Measurements from ENCODE around the gene GSTM5. TPM values are rescaled to one million over a fixed set of nuclear protein-coding genes. Genes with fewer than 3 reads are reported as not detected.

Gene GSTM5
- total and polyA plus RNA-seq, 2 of the 8 experiments (the other 6 are each of a cell fraction or from before 2014, with no cell fraction given), result 0.24 to 0.89 TPM

DNA sequence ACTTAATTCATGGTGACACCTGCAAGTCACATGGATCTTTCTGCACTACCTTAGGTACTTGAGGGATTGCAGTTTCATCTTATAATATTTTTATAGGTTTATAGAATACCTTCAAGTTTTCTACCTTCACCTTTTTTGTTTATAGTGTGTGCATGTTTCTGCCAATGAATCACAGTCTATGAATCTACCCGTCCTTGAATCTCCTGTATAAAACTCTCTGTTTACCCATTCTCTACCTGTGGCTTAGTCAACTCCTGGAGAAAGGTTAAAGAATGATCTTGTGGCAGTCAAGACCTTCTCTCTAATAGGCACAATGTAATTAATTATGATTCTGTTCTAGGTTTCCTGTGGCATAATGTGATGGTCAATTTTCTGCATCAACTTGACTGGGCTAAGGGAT, 47.4 kb upstream of the GSTM5 start:
- H3K36me3 ChIP-seq (ENCODE audit: control insufficient read depth in 2 of 4, insufficient read depth in 4 of 4, low read length in 3 of 4), result no peaks in the 10 kb centered on the region
- no peaks in the 10 kb centered on the region for H4K20me1 ChIP-seq (replicated peaks in 1 of 2; ENCODE audit: control insufficient read depth in 1 of 2, insufficient read depth in 2 of 2, low read length in 2 of 2)
- ChIA-PET CTCF (ENCODE audit: partially characterized antibody) (no interaction called here), POLR2A (ENCODE audit: partially characterized antibody) (no interaction called here)
- H2AK5ac ChIP-seq (ENCODE audit: low read depth, low read length), result no peak overlapping the region
- H2BK15ac ChIP-seq (ENCODE audit: low read length), result no peak overlapping the region
- no peak overlapping the region for H3K56ac ChIP-seq (replicated peaks; ENCODE audit: insufficient read length, low read depth, low read length)
- H3K18ac ChIP-seq (ENCODE audit: extremely low read depth, low read length), result no peak overlapping the region
- H3K4me1 ChIP-seq (replicated peaks in 1 of 4; ENCODE audit: control insufficient read depth in 3 of 4, insufficient read depth in 4 of 4, low read length in 3 of 4), result peaks cover 0 to 6% (median 5%) of the 10 kb centered on the region in 4 experiments; a peak in 5 of 7 replicates
- H3K79me1 ChIP-seq (ENCODE audit: low read depth, low read length), result no peaks in the 10 kb centered on the region
- H3K27me3 ChIP-seq (replicated peaks in 1 of 4; ENCODE audit: control insufficient read depth in 3 of 4, extremely low read depth in 1 of 4, insufficient read depth in 3 of 4, low read length in 3 of 4), result no peaks in the 10 kb centered on the region
- no peak overlapping the region for H2BK5ac ChIP-seq (ENCODE audit: low read depth, low read length)
- FAIRE-seq (no peak), DNase-seq (ENCODE audit: low read depth in 1 of 2, low spot score in 2 of 2) (no peak)
- H2BK120ac ChIP-seq (replicated peaks; ENCODE audit: low read depth, low read length), result no peak overlapping the region
- H3K27ac ChIP-seq (ENCODE audit: low read depth, low read length), result no peak overlapping the region
- H3K9ac ChIP-seq (replicated peaks in 1 of 4; ENCODE audit: extremely low read depth in 1 of 4, low read depth in 3 of 4, low read length in 3 of 4), result no peak overlapping the region
- H4K8ac ChIP-seq (ENCODE audit: extremely low read depth, insufficient read depth, low read length), result no peak overlapping the region
- H3K79me2 ChIP-seq (ENCODE audit: control insufficient read depth in 1 of 2, insufficient read depth in 2 of 2, low read length in 2 of 2), result no peaks in the 10 kb centered on the region
- no peak overlapping the region for H3K14ac ChIP-seq (ENCODE audit: insufficient read length)
- no peak overlapping the region for H3K4me2 ChIP-seq (ENCODE audit: insufficient read depth in 1 of 2, low read depth in 2 of 2, low read length in 2 of 2)
- H3K23ac ChIP-seq (ENCODE audit: insufficient read length), result no peak overlapping the region
- H3K4ac ChIP-seq (replicated peaks; ENCODE audit: insufficient read length, low read depth, low read length), result no peak overlapping the region
- WGBS, 2 experiments (ENCODE audit: extremely low coverage in 1 of 2, insufficient coverage in 1 of 2, insufficient read length in 1 of 2, insufficient replicate concordance in 2 of 2, low coverage in 1 of 2, low lambda C conversion rate in 2 of 2, missing lambda C conversion rate in 1 of 2), result 82% methylated on average over 1 of the region's 1 CpG; no CpG with 5 or more reads in 1 of the 2 experiments
- peaks cover 4% of the 10 kb centered on the region; the same call in 1 of the 2 replicates for H3K23me2 ChIP-seq (ENCODE audit: low read depth, low read length)
- no peak overlapping the region for H4K91ac ChIP-seq (replicated peaks; ENCODE audit: insufficient read length, low read length)
- H2AFZ ChIP-seq (ENCODE audit: low read length), result no peak overlapping the region
- H3K9me3 ChIP-seq (ENCODE audit: insufficient read depth in 2 of 2, low read depth in 1 of 2, low read length in 1 of 2), result no peaks in the 10 kb centered on the region
- H4K5ac ChIP-seq (ENCODE audit: insufficient read length, low read depth, low read length), result no peak overlapping the region
- H2BK20ac ChIP-seq (ENCODE audit: low read length), result no peak overlapping the region
- no peak overlapping the region for H3K4me3 ChIP-seq (ENCODE audit: extremely low read depth in 1 of 4, insufficient read depth in 2 of 4, low read depth in 3 of 4, low read length in 4 of 4)
- TF ChIP-seq SRF (IDR thresholded peaks at IDR 0.05; ENCODE audit: low read depth, low read length) (no peak), CTBP2 (IDR thresholded peaks at IDR 0.05; ENCODE audit: borderline replicate concordance, insufficient read depth, insufficient read length, low read length) (no peak), HDAC6 (IDR thresholded peaks at IDR 0.05; ENCODE audit: low read depth, low read length) (no peak), YY1 (IDR thresholded peaks at IDR 0.05; ENCODE audit: low read depth, low read length) (no peak), BACH1 (IDR thresholded peaks at IDR 0.05; ENCODE audit: low read length) (no peak), CBX8 (IDR thresholded peaks at IDR 0.05; ENCODE audit: borderline replicate concordance, low read depth, low read length) (no peak), SUZ12 (IDR thresholded peaks at IDR 0.05; ENCODE audit: low read length) (no peak), CEBPB (IDR thresholded peaks at IDR 0.05; ENCODE audit: low read depth, low read length) (no peak), SIX5 (IDR thresholded peaks at IDR 0.05; ENCODE audit: low read depth, low read length) (no peak), POU5F1 (IDR thresholded peaks at IDR 0.05; ENCODE audit: low read depth, low read length) (no peak)
- TF ChIP-seq, protein P1, sequence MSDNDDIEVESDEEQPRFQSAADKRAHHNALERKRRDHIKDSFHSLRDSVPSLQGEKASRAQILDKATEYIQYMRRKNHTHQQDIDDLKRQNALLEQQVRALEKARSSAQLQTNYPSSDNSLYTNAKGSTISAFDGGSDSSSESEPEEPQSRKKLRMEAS (IDR thresholded peaks at IDR 0.05), result no peak
- TF ChIP-seq, protein P2, sequence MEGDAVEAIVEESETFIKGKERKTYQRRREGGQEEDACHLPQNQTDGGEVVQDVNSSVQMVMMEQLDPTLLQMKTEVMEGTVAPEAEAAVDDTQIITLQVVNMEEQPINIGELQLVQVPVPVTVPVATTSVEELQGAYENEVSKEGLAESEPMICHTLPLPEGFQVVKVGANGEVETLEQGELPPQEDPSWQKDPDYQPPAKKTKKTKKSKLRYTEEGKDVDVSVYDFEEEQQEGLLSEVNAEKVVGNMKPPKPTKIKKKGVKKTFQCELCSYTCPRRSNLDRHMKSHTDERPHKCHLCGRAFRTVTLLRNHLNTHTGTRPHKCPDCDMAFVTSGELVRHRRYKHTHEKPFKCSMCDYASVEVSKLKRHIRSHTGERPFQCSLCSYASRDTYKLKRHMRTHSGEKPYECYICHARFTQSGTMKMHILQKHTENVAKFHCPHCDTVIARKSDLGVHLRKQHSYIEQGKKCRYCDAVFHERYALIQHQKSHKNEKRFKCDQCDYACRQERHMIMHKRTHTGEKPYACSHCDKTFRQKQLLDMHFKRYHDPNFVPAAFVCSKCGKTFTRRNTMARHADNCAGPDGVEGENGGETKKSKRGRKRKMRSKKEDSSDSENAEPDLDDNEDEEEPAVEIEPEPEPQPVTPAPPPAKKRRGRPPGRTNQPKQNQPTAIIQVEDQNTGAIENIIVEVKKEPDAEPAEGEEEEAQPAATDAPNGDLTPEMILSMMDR (IDR thresholded peaks at IDR 0.05; ENCODE audit: control extremely low read depth in 1 of 3, insufficient read depth in 1 of 3, low read depth in 1 of 3, low read length in 3 of 3), result no peak
- no peak overlapping the region for H2BK12ac ChIP-seq (ENCODE audit: low read depth, low read length)

Measured in H1 (cell line).